ENCODE results near the gene UIMC1. TPM values are rescaled to one million over a fixed set of nuclear protein-coding genes. Genes with fewer than 3 reads are reported as not detected.

Gene UIMC1
- total and polyA plus RNA-seq, 8 donors = 11.6 to 81.7 (median 33.2) TPM

DNA sequence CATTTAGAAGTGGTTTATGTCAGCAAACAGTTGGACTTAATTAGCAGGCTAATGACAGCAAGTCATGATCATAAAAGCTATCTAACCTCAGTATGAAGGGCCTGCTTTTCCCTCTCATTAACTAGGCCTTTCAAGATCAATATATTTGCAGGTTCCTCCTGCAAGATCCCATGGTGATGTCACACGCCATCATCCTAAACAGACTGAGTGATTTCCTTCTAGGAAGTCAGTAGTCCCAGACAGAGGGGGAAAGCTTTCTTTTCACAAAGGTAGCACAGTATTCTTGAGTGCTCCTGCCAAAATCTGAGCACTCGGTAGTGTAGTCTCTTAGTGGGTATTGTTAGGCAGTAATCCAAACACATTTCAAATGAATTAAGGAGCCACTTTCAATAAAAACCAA, 52.5 kb downstream of the UIMC1 start:
- WGBS, 5 donors = 68 to 82% (median 78%) methylated on average over 2 of the region's 2 CpGs
- TF ChIP-seq, protein P1, sequence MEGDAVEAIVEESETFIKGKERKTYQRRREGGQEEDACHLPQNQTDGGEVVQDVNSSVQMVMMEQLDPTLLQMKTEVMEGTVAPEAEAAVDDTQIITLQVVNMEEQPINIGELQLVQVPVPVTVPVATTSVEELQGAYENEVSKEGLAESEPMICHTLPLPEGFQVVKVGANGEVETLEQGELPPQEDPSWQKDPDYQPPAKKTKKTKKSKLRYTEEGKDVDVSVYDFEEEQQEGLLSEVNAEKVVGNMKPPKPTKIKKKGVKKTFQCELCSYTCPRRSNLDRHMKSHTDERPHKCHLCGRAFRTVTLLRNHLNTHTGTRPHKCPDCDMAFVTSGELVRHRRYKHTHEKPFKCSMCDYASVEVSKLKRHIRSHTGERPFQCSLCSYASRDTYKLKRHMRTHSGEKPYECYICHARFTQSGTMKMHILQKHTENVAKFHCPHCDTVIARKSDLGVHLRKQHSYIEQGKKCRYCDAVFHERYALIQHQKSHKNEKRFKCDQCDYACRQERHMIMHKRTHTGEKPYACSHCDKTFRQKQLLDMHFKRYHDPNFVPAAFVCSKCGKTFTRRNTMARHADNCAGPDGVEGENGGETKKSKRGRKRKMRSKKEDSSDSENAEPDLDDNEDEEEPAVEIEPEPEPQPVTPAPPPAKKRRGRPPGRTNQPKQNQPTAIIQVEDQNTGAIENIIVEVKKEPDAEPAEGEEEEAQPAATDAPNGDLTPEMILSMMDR (IDR thresholded peaks at IDR 0.05) = no peak
- TF ChIP-seq EP300 (IDR thresholded peaks at IDR 0.05) = no peak
- no peak for TF ChIP-seq POLR2A (IDR thresholded peaks at IDR 0.05)
- no peaks in the 10 kb centered on the region for H3K27me3 ChIP-seq
- no peak for DNase-seq
- H3K4me1 ChIP-seq = no peaks in the 10 kb centered on the region
- no peak overlapping the region for H3K27ac ChIP-seq
- no peak overlapping the region for H3K4me3 ChIP-seq
- intact Hi-C loops (cut with DNase I; ENCODE audit: low total_unique reads) = no loop called here
- peaks cover 16 to 90% (median 80%) of the 10 kb centered on the region in 4 donors for H3K36me3 ChIP-seq
- no peaks in the 10 kb centered on the region for H3K9me3 ChIP-seq

DNA sequence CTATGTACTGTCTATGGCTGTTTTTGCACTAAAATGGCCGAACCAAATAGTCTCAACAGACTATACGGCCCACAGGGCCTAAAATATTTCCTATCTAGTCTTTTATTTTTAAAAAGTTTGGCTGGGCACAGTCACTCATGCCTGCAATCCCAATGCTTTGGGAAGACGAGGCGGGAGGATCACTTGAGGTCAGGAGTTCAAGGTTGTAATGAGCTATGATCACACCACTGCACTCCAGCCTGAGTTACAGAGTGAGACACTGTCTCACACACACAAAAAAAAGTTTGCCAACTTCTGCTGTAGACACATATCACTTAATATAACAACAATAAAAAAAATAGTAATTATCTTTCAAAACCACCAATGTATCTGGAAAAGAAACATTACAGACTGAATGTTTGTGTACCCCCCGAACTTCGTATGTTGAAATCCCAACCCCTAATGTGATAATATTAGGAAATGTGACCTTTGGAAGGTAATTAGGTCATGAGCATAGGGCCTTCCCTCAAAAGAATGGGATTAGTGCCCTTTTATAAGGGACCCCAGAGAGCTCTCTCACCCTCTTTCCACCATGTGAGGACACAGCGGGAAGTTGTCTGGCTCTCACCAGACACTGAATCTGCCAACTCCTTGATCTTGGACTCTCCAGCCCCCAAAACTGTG, 53.9 kb downstream of the UIMC1 start:
- TF ChIP-seq, protein P1 (IDR thresholded peaks at IDR 0.05) = no peak
- TF ChIP-seq POLR2A (IDR thresholded peaks at IDR 0.05) (no peak), POLR2AphosphoS5 (IDR thresholded peaks at IDR 0.05) (no peak), EP300 (IDR thresholded peaks at IDR 0.05) (no peak)
- H3K4me3 ChIP-seq = no peak overlapping the region
- no peak overlapping the region for H3K27ac ChIP-seq
- H3K9me3 ChIP-seq = no peaks in the 10 kb centered on the region
- intact Hi-C loops (cut with DNase I; ENCODE audit: low total_unique reads) = no loop called here
- peaks cover 0 to 7% (median 0%) of the 10 kb centered on the region in 4 donors for H3K4me1 ChIP-seq
- WGBS, 5 donors = 90 to 96% (median 92%) methylated on average over 7 of the region's 7 CpGs
- peaks cover 16 to 98% (median 82%) of the 10 kb centered on the region in 4 donors for H3K36me3 ChIP-seq
- no peaks in the 10 kb centered on the region for H3K27me3 ChIP-seq
- no peak for DNase-seq

GRCh38 chr5:176948458-176948857, 58.1 kb downstream of the UIMC1 start:
- WGBS, 5 donors = 36 to 69% (median 50%) methylated on average over 1 of the region's 1 CpG

DNA sequence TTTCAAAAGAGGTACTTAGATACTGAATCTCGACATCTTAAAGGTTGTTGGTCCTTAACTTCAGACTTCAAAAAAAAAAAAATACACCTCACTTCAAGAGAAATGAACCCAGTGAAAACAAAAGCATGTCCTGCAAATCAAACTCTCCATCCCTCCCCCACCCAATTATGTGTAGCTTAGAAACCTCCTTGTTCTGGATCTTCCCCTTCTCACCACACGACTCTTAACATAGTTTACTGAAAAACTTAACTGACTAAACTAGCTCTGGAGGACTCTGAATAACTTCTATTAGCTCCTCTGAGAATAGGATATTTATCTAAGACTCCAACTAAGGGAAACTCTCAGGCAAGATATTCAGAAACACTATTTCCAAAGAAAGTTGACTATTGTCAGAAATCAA, 58.7 kb downstream of the UIMC1 start:
- Histone ChIP-seq H3K4me3 (no peak overlapping the region), H3K9me3 (no peaks in the 10 kb centered on the region), H3K27ac (no peak overlapping the region), H3K27me3 (no peaks in the 10 kb centered on the region), H3K36me3 (peaks cover 25 to 97% (median 84%) of the 10 kb centered on the region in 4 donors), H3K4me1 (peaks cover 0 to 23% (median 9%) of the 10 kb centered on the region in 4 donors)
- TF ChIP-seq POLR2A (IDR thresholded peaks at IDR 0.05) = no peak
- no peak for TF ChIP-seq EP300 (IDR thresholded peaks at IDR 0.05)
- no peak for TF ChIP-seq POLR2AphosphoS5 (IDR thresholded peaks at IDR 0.05)
- TF ChIP-seq, protein P1 (IDR thresholded peaks at IDR 0.05) = no peak
- 77 to 86% (median 79%) methylated on average over 2 of the region's 2 CpGs for WGBS, 5 donors
- no peak for DNase-seq
- intact Hi-C loops (cut with DNase I; ENCODE audit: low total_unique reads) = no loop called here

More at GRCh38 chr5:176948458-176948857, 58.1 kb downstream of the UIMC1 start:
- Histone ChIP-seq H3K4me1 (peaks cover 0 to 23% (median 9%) of the 10 kb centered on the region in 4 donors), H3K27me3 (no peaks in the 10 kb centered on the region), H3K4me3 (no peak overlapping the region), H3K27ac (no peak overlapping the region), H3K9me3 (no peaks in the 10 kb centered on the region), H3K36me3 (peaks cover 21 to 96% (median 80%) of the 10 kb centered on the region in 4 donors)
- DNase-seq = no peak
- TF ChIP-seq EP300 (IDR thresholded peaks at IDR 0.05) (no peak), POLR2A (IDR thresholded peaks at IDR 0.05) (no peak), POLR2AphosphoS5 (IDR thresholded peaks at IDR 0.05) (no peak)
- TF ChIP-seq, protein P1 (IDR thresholded peaks at IDR 0.05) = no peak
- intact Hi-C loops (cut with DNase I; ENCODE audit: low total_unique reads) = no loop called here

Data from stomach (tissue), 9 donors.